ENCODE data around the gene CACNA2D1. TPM values are rescaled to one million over a fixed set of nuclear protein-coding genes. Genes with fewer than 3 reads are reported as not detected.

CACNA2D1 gene
- total RNA-seq, 3 donors from 2014 or later (not counting 1 experiment from before 2014, with no cell fraction given), result not detected

- no peak overlapping the region for H3K27ac ChIP-seq (ENCODE audit: low read length)
- Mint-ChIP-seq H3K36me3 (no peaks in the 10 kb centered on the region), H3K27ac (no peak overlapping the region), H3K4me3 (no peak overlapping the region), H3K4me1 (no peaks in the 10 kb centered on the region), H3K9me3 (peaks cover 10 to 12% of the 10 kb centered on the region in 2 donors), H3K27me3 (ENCODE audit: low read depth in 2 of 2) (no peaks in the 10 kb centered on the region)
- no peak overlapping the region for H3K4me3 ChIP-seq (ENCODE audit: low read length)
- H3K36me3 ChIP-seq (ENCODE audit: control insufficient read depth, insufficient read depth, low read length), result no peaks in the 10 kb centered on the region
- TF ChIP-seq, protein P1, sequence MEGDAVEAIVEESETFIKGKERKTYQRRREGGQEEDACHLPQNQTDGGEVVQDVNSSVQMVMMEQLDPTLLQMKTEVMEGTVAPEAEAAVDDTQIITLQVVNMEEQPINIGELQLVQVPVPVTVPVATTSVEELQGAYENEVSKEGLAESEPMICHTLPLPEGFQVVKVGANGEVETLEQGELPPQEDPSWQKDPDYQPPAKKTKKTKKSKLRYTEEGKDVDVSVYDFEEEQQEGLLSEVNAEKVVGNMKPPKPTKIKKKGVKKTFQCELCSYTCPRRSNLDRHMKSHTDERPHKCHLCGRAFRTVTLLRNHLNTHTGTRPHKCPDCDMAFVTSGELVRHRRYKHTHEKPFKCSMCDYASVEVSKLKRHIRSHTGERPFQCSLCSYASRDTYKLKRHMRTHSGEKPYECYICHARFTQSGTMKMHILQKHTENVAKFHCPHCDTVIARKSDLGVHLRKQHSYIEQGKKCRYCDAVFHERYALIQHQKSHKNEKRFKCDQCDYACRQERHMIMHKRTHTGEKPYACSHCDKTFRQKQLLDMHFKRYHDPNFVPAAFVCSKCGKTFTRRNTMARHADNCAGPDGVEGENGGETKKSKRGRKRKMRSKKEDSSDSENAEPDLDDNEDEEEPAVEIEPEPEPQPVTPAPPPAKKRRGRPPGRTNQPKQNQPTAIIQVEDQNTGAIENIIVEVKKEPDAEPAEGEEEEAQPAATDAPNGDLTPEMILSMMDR (IDR thresholded peaks at IDR 0.05), result no peak
- H3K27me3 ChIP-seq (ENCODE audit: control insufficient read depth, insufficient read depth, low read length), result no peaks in the 10 kb centered on the region
- ATAC-seq, result no peak
- intact Hi-C loops (cut with micrococcal nuclease), result no loop called here
- no peaks in the 10 kb centered on the region for H3K4me1 ChIP-seq (ENCODE audit: control insufficient read depth, insufficient read depth, low read length)
- H3K9me3 ChIP-seq (ENCODE audit: control insufficient read depth, insufficient read depth, low read length), result peaks cover 14% of the 10 kb centered on the region
- 87% methylated on average over 3 of the region's 3 CpGs for WGBS (ENCODE audit: insufficient coverage)
- no peak for DNase-seq
These were observed 524.1 kb downstream of the CACNA2D1 start for GRCh38 chr7:81919494-81919893.

- intact Hi-C loops (cut with micrococcal nuclease), result no loop called here
- Mint-ChIP-seq H3K27ac (no peak overlapping the region), H3K4me1 (no peaks in the 10 kb centered on the region), H3K36me3 (peaks cover 2% of the 10 kb centered on the region), H3K9me3 (peaks cover 15 to 24% of the 10 kb centered on the region in 2 donors), H3K4me3 (no peak overlapping the region), H3K27me3 (ENCODE audit: low read depth in 2 of 2) (no peaks in the 10 kb centered on the region)
- WGBS (ENCODE audit: insufficient coverage), result 100% methylated on average over 1 of the region's 2 CpGs
- H3K9me3 ChIP-seq (ENCODE audit: control insufficient read depth, insufficient read depth, low read length), result peaks cover 8% of the 10 kb centered on the region
- H3K27ac ChIP-seq (ENCODE audit: low read length), result no peak overlapping the region
- H3K36me3 ChIP-seq (ENCODE audit: control insufficient read depth, insufficient read depth, low read length), result no peaks in the 10 kb centered on the region
- ATAC-seq (no peak), DNase-seq (no peak)
- H3K4me1 ChIP-seq (ENCODE audit: control insufficient read depth, insufficient read depth, low read length), result no peaks in the 10 kb centered on the region
- H3K27me3 ChIP-seq (ENCODE audit: control insufficient read depth, insufficient read depth, low read length), result no peaks in the 10 kb centered on the region
- TF ChIP-seq, protein P1 (IDR thresholded peaks at IDR 0.05), result no peak
- no peak overlapping the region for H3K4me3 ChIP-seq (ENCODE audit: low read length)
These were observed 535.4 kb downstream of the CACNA2D1 start for GRCh38 chr7:81908220-81908619.

GRCh38 chr7:81903115-81903514, 540.5 kb downstream of the CACNA2D1 start:
- intact Hi-C loops (cut with micrococcal nuclease), result no loop called here
- Mint-ChIP-seq H3K27me3 (ENCODE audit: low read depth in 2 of 2) (no peaks in the 10 kb centered on the region), H3K4me3 (no peak overlapping the region), H3K27ac (no peak overlapping the region), H3K36me3 (no peaks in the 10 kb centered on the region), H3K4me1 (no peaks in the 10 kb centered on the region), H3K9me3 (peaks cover 18 to 29% of the 10 kb centered on the region in 2 donors)
- Histone ChIP-seq H3K9me3 (ENCODE audit: control insufficient read depth, insufficient read depth, low read length) (peaks cover 17% of the 10 kb centered on the region), H3K27ac (ENCODE audit: low read length) (no peak overlapping the region), H3K27me3 (ENCODE audit: control insufficient read depth, insufficient read depth, low read length) (no peaks in the 10 kb centered on the region), H3K36me3 (ENCODE audit: control insufficient read depth, insufficient read depth, low read length) (no peaks in the 10 kb centered on the region), H3K4me1 (ENCODE audit: control insufficient read depth, insufficient read depth, low read length) (no peaks in the 10 kb centered on the region), H3K4me3 (ENCODE audit: low read length) (no peak overlapping the region)
- WGBS (ENCODE audit: insufficient coverage), result 94% methylated on average over 2 of the region's 2 CpGs
- DNase-seq (no peak), ATAC-seq (no peak)
- TF ChIP-seq, protein P1 (IDR thresholded peaks at IDR 0.05), result no peak

GRCh38 chr7:81902536-81902935, 541.0 kb downstream of the CACNA2D1 start:
- Mint-ChIP-seq H3K4me1 (no peaks in the 10 kb centered on the region), H3K27me3 (ENCODE audit: low read depth in 2 of 2) (no peaks in the 10 kb centered on the region), H3K27ac (no peak overlapping the region), H3K4me3 (no peak overlapping the region), H3K9me3 (peaks cover 19 to 26% of the 10 kb centered on the region in 2 donors), H3K36me3 (no peaks in the 10 kb centered on the region)
- WGBS (ENCODE audit: insufficient coverage), result 45% methylated on average over 3 of the region's 3 CpGs
- Histone ChIP-seq H3K4me3 (ENCODE audit: low read length) (no peak overlapping the region), H3K27me3 (ENCODE audit: control insufficient read depth, insufficient read depth, low read length) (no peaks in the 10 kb centered on the region), H3K9me3 (ENCODE audit: control insufficient read depth, insufficient read depth, low read length) (peaks cover 15% of the 10 kb centered on the region), H3K27ac (ENCODE audit: low read length) (no peak overlapping the region), H3K36me3 (ENCODE audit: control insufficient read depth, insufficient read depth, low read length) (no peaks in the 10 kb centered on the region), H3K4me1 (ENCODE audit: control insufficient read depth, insufficient read depth, low read length) (no peaks in the 10 kb centered on the region)
- DNase-seq (no peak), ATAC-seq (no peak)
- TF ChIP-seq, protein P1 (IDR thresholded peaks at IDR 0.05), result no peak
- intact Hi-C loops (cut with micrococcal nuclease), result no loop called here
